ENCODE measurements around the gene CEP83. TPM values are rescaled to one million over a fixed set of nuclear protein-coding genes. Genes with fewer than 3 reads are reported as not detected.

CEP83 gene
- polyA plus RNA-seq, 1 donor (not counting 4 experiments of a cell fraction or from before 2014, with no cell fraction given): 9.5 TPM

DNA sequence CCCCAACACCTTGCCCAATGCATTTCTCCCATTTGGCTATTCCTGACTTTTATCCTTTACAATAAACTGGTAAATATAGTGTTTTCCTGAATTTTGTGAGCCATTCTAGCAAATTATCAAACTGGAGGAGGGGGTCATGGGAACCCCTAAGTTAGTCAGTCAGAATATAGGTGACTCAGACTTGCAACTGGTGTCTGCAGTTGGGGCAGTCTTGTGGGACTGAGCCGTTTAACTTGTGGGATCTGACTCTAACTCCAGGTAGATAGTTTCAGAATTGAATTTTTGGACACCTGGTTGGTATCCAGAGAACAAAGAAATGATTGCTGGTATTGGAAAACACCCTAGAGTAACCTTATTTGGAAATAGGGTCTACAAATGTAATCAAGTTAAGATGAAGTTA, 133.4 kb downstream of the CEP83 start:
- no peaks in the 10 kb centered on the region for H3K79me2 ChIP-seq (ENCODE audit: control insufficient read depth, insufficient read depth, low read length)
- DNase-seq (ENCODE audit: low read depth, low spot score): no peak
- no peak overlapping the region for H3K4me3 ChIP-seq (ENCODE audit: control insufficient read depth in 2 of 3, extremely low read depth in 1 of 3, insufficient read depth in 2 of 3, low read depth in 1 of 3, low read length in 3 of 3)
- H3K9me1 ChIP-seq (ENCODE audit: control insufficient read depth, extremely low read depth, insufficient read depth, low read length): no peaks in the 10 kb centered on the region
- no peaks in the 10 kb centered on the region for H3K9me3 ChIP-seq (ENCODE audit: control insufficient read depth, low read depth, low read length)
- no peaks in the 10 kb centered on the region for H3K4me1 ChIP-seq (ENCODE audit: control insufficient read depth, extremely low read depth, insufficient read depth, low read length)
- H3K27me3 ChIP-seq (ENCODE audit: control insufficient read depth, extremely low read depth, insufficient read depth, low read length): no peaks in the 10 kb centered on the region
- dilution Hi-C loops (cut with MboI; ENCODE audit: extremely low pct_ligation_motif_present, low sequenced_read_pairs): no loop called here
- no peak overlapping the region for H3K27ac ChIP-seq (ENCODE audit: control insufficient read depth, insufficient read depth, low read length)
- TF ChIP-seq EZH2 (IDR thresholded peaks at IDR 0.05; ENCODE audit: low read length): no peak
- no peak overlapping the region for H3K4me2 ChIP-seq (ENCODE audit: control insufficient read depth, extremely low read depth, insufficient read depth, low read depth, low read length)
- peaks cover 4 to 7% of the 10 kb centered on the region in 2 experiments for H3K36me3 ChIP-seq (ENCODE audit: control insufficient read depth in 2 of 2, extremely low read depth in 1 of 2, insufficient read depth in 2 of 2, low read length in 2 of 2)
- H2AFZ ChIP-seq (ENCODE audit: control insufficient read depth, low read length): no peak overlapping the region
- H3K9ac ChIP-seq (ENCODE audit: control insufficient read depth, extremely low read depth, insufficient read depth, low read length): no peak overlapping the region
- FAIRE-seq: no peak
- H4K20me1 ChIP-seq (ENCODE audit: control insufficient read depth, extremely low read depth, insufficient read depth, low read length): no peaks in the 10 kb centered on the region

DNA sequence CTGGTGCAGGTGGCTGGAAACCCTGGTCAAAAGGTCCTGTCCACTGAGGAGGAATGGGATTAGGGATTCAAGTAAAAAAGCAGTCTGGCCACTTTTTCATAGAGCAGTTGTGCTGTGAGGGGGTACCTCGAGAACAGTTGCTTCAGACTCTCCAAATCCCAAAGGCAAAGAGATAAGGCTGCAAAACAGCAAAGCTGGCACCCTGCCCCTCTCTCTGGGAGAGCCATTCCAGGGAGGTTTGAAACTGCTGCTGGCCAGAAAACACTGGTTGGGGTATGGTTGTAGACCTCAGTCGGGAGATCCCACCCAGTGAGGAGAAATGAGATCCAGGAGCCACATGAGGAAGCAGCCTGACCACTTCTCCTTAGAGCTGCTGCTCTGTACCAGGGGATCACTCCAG, 137.3 kb downstream of the CEP83 start:
- no peaks in the 10 kb centered on the region for H3K4me1 ChIP-seq (ENCODE audit: control insufficient read depth, extremely low read depth, insufficient read depth, low read length)
- FAIRE-seq (no peak), DNase-seq (ENCODE audit: low read depth, low spot score) (no peak)
- no peak overlapping the region for H3K9ac ChIP-seq (ENCODE audit: control insufficient read depth, extremely low read depth, insufficient read depth, low read length)
- H3K27ac ChIP-seq (ENCODE audit: control insufficient read depth, insufficient read depth, low read length): no peak overlapping the region
- H2AFZ ChIP-seq (ENCODE audit: control insufficient read depth, low read length): no peak overlapping the region
- dilution Hi-C loops (cut with MboI; ENCODE audit: extremely low pct_ligation_motif_present, low sequenced_read_pairs): no loop called here
- H3K4me3 ChIP-seq (ENCODE audit: control insufficient read depth in 2 of 3, extremely low read depth in 1 of 3, insufficient read depth in 2 of 3, low read depth in 1 of 3, low read length in 3 of 3): no peak overlapping the region
- H3K9me1 ChIP-seq (ENCODE audit: control insufficient read depth, extremely low read depth, insufficient read depth, low read length): no peaks in the 10 kb centered on the region
- no peaks in the 10 kb centered on the region for H3K27me3 ChIP-seq (ENCODE audit: control insufficient read depth, extremely low read depth, insufficient read depth, low read length)
- no peaks in the 10 kb centered on the region for H3K79me2 ChIP-seq (ENCODE audit: control insufficient read depth, insufficient read depth, low read length)
- no peak overlapping the region for H3K4me2 ChIP-seq (ENCODE audit: control insufficient read depth, extremely low read depth, insufficient read depth, low read depth, low read length)
- no peaks in the 10 kb centered on the region for H4K20me1 ChIP-seq (ENCODE audit: control insufficient read depth, extremely low read depth, insufficient read depth, low read length)
- no peaks in the 10 kb centered on the region for H3K9me3 ChIP-seq (ENCODE audit: control insufficient read depth, low read depth, low read length)
- peaks cover 4 to 7% of the 10 kb centered on the region in 2 experiments for H3K36me3 ChIP-seq (ENCODE audit: control insufficient read depth in 2 of 2, extremely low read depth in 1 of 2, insufficient read depth in 2 of 2, low read length in 2 of 2)
- TF ChIP-seq CTCF (optimal IDR thresholded peaks at IDR 0.05 in 1 of 3, IDR thresholded peaks at IDR 0.05 in 1 of 3, conservative IDR thresholded peaks at IDR 0.05 in 1 of 3; ENCODE audit: extremely low read depth in 1 of 3, insufficient read depth in 2 of 3, low read length in 3 of 3): no peak
- no peak for TF ChIP-seq EZH2 (IDR thresholded peaks at IDR 0.05; ENCODE audit: low read length)

DNA sequence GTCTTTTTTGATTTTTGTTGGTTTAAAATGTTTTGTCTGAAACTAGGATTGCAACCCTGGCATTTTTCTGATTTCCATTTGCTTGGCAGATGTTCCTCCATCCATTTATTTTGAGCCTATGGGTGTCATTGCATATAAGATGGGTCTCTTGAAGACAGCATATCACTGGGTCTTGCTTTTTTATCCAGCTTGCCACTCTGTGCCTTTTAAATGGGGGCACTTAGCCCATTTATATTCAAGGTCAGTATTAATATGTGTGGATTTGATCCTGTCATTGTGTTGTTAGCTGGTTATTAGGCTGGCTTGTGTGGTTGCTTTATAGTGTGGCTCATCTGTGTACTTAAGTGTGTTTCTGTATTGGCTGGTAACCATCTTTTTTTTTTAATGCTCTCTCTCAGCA, 139.6 kb downstream of the CEP83 start:
- TF ChIP-seq EZH2 (IDR thresholded peaks at IDR 0.05; ENCODE audit: low read length) (no peak), CTCF (optimal IDR thresholded peaks at IDR 0.05 in 1 of 3, IDR thresholded peaks at IDR 0.05 in 1 of 3, conservative IDR thresholded peaks at IDR 0.05 in 1 of 3; ENCODE audit: extremely low read depth in 1 of 3, insufficient read depth in 2 of 3, low read length in 3 of 3) (no peak)
- Histone ChIP-seq H3K36me3 (ENCODE audit: control insufficient read depth in 2 of 2, extremely low read depth in 1 of 2, insufficient read depth in 2 of 2, low read length in 2 of 2) (peaks cover 0 to 7% of the 10 kb centered on the region in 2 experiments), H3K9me1 (ENCODE audit: control insufficient read depth, extremely low read depth, insufficient read depth, low read length) (no peaks in the 10 kb centered on the region), H2AFZ (ENCODE audit: control insufficient read depth, low read length) (no peak overlapping the region), H3K9me3 (ENCODE audit: control insufficient read depth, low read depth, low read length) (no peaks in the 10 kb centered on the region), H3K79me2 (ENCODE audit: control insufficient read depth, insufficient read depth, low read length) (no peaks in the 10 kb centered on the region), H4K20me1 (ENCODE audit: control insufficient read depth, extremely low read depth, insufficient read depth, low read length) (no peaks in the 10 kb centered on the region), H3K27ac (ENCODE audit: control insufficient read depth, insufficient read depth, low read length) (no peak overlapping the region), H3K4me1 (ENCODE audit: control insufficient read depth, extremely low read depth, insufficient read depth, low read length) (no peaks in the 10 kb centered on the region), H3K4me2 (ENCODE audit: control insufficient read depth, extremely low read depth, insufficient read depth, low read depth, low read length) (no peak overlapping the region), H3K4me3 (ENCODE audit: control insufficient read depth in 2 of 3, extremely low read depth in 1 of 3, insufficient read depth in 2 of 3, low read depth in 1 of 3, low read length in 3 of 3) (no peak overlapping the region), H3K9ac (ENCODE audit: control insufficient read depth, extremely low read depth, insufficient read depth, low read length) (no peak overlapping the region), H3K27me3 (ENCODE audit: control insufficient read depth, extremely low read depth, insufficient read depth, low read length) (no peaks in the 10 kb centered on the region)
- FAIRE-seq (no peak), DNase-seq (ENCODE audit: low read depth, low spot score) (no peak)
- dilution Hi-C loops (cut with MboI; ENCODE audit: extremely low pct_ligation_motif_present, low sequenced_read_pairs): no loop called here
